ENCODE measurements around the gene MT1A.
A peak's percentile ranks its signal among the peaks of the same experiment; 100 is the strongest.
"Not testable (repeated sequence)": the region's sequence is repeated elsewhere in the genome, so short reads cannot be mapped to it uniquely, and the experiment has no call there.

Gene MT1A

GRCh38 chr16:56658327-56658875 lies 19.9 kb downstream of the MT1A start:
- no peak for DNase-seq

DNA sequence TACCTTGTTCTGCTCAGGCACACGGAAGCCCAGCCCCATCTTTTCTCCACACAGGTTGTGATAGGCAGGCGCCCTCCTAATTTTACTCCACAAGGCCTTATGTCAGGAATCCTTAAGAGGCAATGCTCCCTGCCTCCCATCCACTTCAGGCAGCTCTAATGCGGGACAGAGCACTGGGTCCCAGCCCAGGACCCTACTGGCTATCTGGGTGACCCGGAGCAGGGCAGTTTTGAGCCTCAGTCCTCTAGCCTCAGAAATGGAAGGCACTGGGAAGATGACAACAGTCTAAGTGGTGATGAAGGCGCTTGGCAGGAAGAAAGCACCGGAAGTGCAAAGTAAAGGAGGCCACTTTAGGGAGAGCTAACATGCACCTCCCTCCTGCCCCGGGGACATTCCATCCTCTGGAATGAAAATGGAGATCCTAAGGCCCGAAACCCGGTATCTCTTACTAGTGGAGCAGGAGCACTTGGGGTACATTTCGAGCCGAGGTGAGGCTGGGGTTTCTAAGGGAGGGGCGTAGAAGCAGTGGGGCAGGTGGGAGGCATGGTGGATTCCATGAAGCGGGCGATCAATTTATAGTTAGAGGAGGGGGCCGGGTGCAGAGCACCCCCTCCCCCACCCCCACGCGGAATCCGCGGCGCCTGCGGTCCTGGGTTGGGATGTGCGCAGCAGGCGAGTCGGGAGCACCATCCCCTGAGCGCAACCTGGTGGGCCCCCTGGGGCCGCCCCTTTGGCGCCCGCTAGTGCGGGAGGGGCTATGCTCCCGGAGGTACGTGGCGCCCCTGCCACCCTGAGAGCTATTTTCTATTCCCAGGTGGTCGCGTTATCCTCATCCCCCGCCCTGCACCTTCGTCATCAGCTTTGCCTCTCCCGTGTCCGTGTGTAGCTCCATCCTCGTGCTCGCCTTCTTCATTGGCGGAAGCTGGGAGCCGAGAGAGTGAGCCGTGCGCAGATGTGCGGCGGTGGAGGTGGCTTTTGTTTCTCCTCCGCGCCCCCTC lies 24.2 kb downstream of the MT1A start:
- no peak for DNase-seq

GRCh38 chr16:56664506-56664905 lies 26.0 kb downstream of the MT1A start:
- no peak for DNase-seq

DNA sequence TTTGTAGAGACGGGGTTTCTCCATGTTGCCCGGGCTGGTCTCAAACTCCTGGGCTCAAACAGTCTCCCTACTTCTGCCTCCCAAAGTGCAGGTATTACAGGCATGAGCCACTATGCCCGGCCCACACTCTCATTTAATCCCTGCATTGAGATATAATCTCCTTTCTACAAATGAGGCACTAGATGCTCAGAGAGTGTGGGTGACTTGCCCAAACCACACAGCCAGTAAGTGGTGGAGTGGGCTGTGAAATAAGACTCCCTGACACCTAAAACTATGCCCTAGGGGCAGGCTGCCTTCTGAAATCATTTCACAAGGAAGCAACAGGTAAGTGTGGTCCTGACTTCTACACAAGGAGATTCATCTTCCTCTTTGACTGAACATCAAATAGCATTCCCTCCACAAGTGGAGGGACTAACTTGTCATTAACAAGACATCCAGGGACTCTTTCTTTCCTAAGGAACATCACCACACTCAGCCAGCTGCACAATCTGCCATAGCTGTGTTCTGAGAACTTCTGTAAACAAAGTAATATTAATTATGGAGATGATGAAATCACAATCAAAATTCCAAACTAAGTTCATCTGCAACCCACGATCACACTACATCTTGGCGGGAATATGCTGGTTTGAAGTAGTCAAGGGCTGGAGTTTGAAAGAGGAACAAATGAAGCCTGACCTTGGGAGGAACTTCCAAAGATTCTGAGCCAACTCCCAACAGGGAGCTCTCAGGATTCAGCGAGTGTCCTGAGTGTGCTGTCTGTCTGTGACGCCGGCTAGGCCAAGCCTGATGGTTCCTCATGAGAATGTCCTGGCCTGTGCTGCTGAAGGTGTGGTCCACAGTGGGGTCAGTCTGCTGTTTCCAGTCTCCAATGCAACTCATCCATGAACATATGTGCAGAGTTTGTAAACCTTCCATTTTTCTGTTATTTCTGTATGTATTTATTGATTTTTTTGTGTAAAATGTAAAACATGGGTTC lies 27.1 kb downstream of the MT1A start:
- DNase-seq, result not testable (repeated sequence)

DNA sequence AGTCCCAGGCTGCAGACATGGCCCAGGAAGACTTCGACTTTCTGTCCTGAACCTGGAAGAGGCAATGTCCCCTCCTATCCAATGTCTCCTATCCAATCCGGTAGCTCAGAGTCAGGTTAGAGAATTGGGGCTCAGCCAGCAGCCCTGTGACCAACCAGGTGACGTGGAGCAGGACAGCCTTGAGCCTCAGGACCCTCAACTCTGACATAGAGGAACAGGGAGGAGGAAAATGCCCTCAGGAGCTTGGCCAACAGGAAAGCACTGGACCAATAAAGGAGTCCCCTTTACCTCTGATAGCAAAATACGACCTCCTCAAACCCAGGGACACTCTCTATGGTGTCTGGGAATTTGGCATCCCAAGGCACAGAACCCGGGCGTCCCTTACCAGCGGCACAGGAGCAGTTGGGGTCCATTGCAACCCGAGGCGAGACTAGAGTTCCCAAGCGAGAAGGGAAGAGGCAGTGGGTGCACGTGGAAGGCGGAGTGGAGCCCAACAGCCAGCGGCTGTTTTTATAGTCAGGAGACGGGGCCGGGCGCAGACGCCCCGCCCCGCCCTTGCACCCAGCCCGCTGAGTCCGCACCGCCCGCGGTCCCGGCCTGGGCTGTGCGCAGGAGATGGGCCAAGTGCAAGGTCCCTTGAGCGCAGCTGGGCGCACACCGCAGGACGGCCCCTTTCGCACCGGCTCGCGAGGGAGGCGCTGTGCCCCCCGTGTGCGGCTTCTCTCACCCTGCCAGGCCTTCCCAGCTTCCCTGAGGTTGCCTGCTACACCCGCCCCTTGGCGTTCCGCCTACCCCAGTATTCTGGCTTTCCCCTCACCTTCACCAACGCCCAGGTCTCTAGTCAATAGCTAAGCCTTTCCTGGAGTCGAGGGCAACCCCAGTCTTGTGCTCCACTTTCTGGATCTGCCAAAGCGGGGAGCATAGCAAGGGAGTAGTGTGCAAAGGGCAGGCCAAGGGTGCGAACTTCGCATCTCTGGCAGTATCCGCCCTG lies 29.4 kb downstream of the MT1A start, which contains the start of gene MT1G:
Gene MT1G, minus strand, starts transcription at position 485 of the 991 bp plus-strand sequence. Its CDS starts 72 bp downstream, at position 413.
- no peak for DNase-seq

- DNase-seq, result no peak
Measured at GRCh38 chr16:56669005-56669839, 30.8 kb downstream of the MT1A start, which contains the start of gene MT1H. MT1H (plus strand) TSS chr16:56669814; CDS start chr16:56669885, 71 bp downstream.

GRCh38 chr16:56669840-56670619 lies 31.6 kb downstream of the MT1A start:
- no peak for DNase-seq

GRCh38 chr16:56670620-56670934 lies 32.1 kb downstream of the MT1A start:
- DNase-seq, result no peak

DNA sequence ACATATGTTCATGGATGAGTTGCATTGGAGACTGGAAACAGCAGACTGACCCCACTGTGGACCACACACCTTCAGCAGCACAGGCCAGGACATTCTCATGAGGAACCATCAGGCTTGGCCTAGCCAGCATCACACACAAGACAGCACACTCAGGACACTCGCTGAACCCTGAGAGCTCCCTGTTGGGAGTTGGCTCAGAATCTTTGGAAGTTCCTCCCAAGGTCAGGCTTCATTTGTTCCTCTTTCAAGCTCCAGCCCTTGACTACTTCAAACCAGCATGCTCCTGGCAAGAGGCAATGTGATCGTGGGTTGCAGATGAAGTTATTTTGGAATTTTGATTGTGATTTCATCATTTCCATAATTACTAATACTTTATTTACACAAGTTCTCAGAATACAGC lies 33.2 kb downstream of the MT1A start:
- not testable (repeated sequence) for DNase-seq

- DNase-seq, result not testable (repeated sequence)
Measured at GRCh38 chr16:56672171-56672570, 33.7 kb downstream of the MT1A start.

DNA sequence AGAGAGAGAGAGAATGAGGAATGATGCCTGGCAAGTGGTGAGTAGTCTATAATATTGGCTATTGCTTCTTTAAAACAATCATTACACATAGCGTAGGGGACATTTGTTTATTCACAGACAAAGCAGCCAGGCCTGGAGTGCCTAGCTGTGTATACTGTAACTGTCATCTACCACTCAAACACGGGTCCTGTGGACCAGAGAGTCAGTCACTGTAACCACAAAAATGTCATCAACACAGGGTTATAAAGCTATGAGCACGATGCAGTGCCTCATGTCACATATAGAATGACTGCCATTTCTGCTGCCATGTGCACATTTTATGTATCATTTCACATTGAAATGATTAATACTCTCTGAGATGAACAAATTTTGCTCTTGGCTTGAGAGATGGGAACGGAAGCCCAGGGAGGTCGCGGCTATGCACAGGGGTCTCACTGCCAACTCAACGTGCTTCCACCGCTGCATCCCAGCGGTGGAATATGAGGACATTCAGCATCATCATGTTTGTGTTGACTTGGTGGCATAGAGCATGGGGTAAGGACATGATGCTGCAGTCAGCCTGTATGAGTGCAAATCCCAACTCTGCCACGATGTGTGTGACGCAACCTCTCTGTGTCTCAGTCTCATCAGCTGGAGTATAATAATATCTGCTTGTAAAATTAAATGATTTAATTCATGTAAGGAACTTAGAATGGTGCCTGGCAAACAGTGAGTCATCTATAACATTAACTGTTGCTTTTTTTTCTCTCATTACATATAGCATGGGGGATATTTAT lies 34.5 kb downstream of the MT1A start:
- DNase-seq, result no peak

GRCh38 chr16:56673921-56674320 lies 35.5 kb downstream of the MT1A start:
- no peak for DNase-seq

DNA sequence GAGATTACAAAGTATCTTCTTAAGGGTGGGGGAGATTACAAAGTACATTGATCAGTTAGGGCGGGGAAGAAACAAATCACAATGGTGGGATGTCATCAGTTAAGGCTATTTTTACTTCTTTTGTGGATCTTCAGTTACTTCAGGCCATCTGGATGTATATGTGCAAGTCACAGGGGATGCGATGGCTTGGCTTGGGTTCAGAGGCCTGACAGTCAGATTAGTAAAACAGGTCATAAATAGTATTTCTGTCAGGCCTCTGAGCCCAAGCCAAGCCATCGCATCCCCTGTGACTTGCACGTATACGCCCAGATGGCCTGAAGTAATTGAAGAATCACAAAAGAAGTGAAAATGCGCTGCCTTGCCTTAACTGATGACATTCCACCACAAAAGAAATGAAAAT lies 36.1 kb downstream of the MT1A start:
- not testable (repeated sequence) for DNase-seq

DNA sequence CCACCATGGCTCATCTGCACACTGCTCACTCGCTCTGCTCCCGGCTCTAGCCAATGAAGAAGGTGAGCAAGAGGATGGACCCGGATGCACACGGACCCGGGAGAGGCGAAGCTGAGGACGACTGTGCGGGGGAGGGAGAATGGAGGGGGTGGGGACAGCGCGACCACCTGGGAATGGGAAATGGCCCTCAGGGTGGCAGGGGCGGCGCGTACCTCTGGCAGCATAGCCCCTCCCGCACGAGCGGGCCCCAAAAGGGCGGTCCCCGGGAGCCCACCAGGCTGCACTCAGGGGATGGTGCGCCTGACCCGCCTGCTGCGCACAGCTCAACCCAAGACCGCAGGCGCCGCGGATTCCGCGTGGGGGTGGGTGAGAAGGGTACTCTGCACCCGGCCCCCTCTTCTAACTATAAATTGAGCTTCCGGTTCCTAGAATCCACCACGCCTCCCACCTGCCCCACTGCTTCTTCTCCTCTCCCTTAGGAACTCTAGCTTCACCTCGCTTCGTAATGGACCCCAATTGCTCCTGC lies 37.3 kb downstream of the MT1A start:
- peak; percentile 16 for DNase-seq

DNA sequence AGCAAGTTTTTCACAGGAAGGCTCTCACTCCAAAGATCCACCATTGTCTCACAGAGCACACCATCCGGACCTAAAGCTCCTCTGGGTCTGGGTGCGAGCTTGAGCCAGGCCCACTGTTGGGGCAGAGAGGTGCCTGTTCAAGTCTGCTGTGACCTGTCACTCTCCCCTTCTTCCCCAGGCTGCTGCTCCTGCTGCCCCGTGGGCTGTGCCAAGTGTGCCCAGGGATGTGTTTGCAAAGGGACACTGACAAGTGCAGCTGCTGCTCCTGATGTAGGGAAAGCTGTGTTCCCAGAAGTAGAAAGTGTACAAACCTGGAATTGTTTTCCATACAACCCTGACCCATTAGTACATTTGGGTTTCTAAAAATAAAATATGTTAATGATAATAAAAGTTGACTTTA lies 39.0 kb downstream of the MT1A start:
- no peak for DNase-seq

GRCh38 chr16:56679078-56679730 lies 40.7 kb downstream of the MT1A start:
- DNase-seq, result no peak

GRCh38 chr16:56679818-56680217 lies 41.4 kb downstream of the MT1A start:
- DNase-seq, result no peak
